BLaER1 (cell line): ENCODE measurements around the gene ARHGAP42.
"Not testable (repeated sequence)": the region's sequence is repeated elsewhere in the genome, so short reads cannot be mapped to it uniquely, and the experiment has no call there.

Experiments
- H3K27ac ChIP-seq: shearing (Covaris generic); formaldehyde crosslinking; 2 replicates; pipeline ENCODE4 v1.8.1; 2022
- H3K27me3 ChIP-seq: shearing (Covaris generic); formaldehyde crosslinking; 2 replicates; pipeline ENCODE4 v1.8.1; 2022
- H3K36me3 ChIP-seq: shearing (Covaris generic); formaldehyde crosslinking; 2 replicates; pipeline ENCODE4 v1.8.1; 2022
- H3K4me1 ChIP-seq: shearing (Covaris generic); formaldehyde crosslinking; 2 replicates; pipeline ENCODE4 v1.8.1; 2022
- H3K4me2 ChIP-seq: shearing (Covaris generic); formaldehyde crosslinking; 2 replicates; pipeline ENCODE4 v1.8.1; 2022
- H3K4me3 ChIP-seq: shearing (Covaris generic); formaldehyde crosslinking; 2 replicates; pipeline ENCODE4 v1.8.1; 2022
- H3K9ac ChIP-seq: shearing (Covaris generic); formaldehyde crosslinking; 2 replicates; pipeline ENCODE4 v1.8.1; 2022
- H3K9me3 ChIP-seq: shearing (Covaris generic); formaldehyde crosslinking; 2 replicates; pipeline ENCODE4 v1.8.1; 2022
- H4K20me1 ChIP-seq: shearing (Covaris generic); formaldehyde crosslinking; 2 replicates; pipeline ENCODE4 v1.8.1; 2022
- Cebpa-rat ChIP-seq: shearing (Covaris generic); IDR thresholded peaks from 2 replicates; pipeline ENCODE4 v1.8.1; 2022

The ARHGAP42 gene

DNA sequence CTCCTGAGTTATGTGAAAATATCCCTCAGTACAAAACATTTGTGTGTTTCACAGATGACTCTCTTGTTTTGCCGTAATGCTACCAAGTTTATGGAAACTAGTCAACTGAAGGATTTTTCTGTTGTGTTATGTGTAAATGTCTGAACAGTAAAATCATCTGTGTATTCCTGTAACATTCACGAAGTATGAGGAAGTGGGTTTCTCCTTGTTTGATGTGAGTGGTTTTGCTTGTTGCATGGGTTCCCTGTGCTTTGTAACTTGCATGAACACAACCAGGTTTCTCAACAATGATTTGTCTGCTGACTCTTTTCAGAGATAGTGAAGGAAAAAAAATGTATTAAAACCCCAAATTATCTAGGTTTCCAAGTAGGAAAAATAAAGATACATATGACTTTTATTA is 304.5 kb downstream of the ARHGAP42 start:
- Histone ChIP-seq H3K4me1 (no peaks in the 10 kb centered on the region), H3K27me3 (no peaks in the 10 kb centered on the region), H3K27ac (no peak overlapping the region), H3K9ac (no peak overlapping the region), H3K36me3 (peaks cover 4% of the 10 kb centered on the region; the same call in 1 of the 2 replicates), H4K20me1 (no peaks in the 10 kb centered on the region), H3K9me3 (no peaks in the 10 kb centered on the region), H3K4me2 (no peak overlapping the region), H3K4me3 (no peak overlapping the region)
- no peak for TF ChIP-seq Cebpa-rat

DNA sequence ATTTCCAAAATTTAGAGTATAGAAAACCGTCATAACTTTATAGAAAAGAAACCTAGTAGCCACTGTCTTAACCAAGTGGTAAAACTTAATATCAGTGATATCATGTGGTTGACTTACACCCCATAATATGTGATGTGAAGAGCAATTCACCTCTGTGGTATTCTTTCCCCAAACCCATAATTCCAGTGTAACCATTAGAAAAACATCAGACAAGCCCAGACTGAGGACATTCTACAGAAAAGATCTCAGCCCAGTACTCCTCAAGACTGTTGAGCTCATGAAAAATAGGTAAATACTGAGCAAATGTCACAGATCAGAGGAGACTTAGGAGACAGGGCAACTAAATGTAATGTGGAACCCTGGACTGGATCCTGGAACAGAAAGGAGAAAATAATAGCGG is 307.9 kb downstream of the ARHGAP42 start:
- Histone ChIP-seq H3K27me3 (no peaks in the 10 kb centered on the region), H3K4me2 (no peak overlapping the region), H4K20me1 (no peaks in the 10 kb centered on the region), H3K9ac (no peak overlapping the region), H3K4me3 (no peak overlapping the region), H3K27ac (no peak overlapping the region), H3K36me3 (no peaks in the 10 kb centered on the region), H3K4me1 (no peaks in the 10 kb centered on the region), H3K9me3 (no peaks in the 10 kb centered on the region)
- TF ChIP-seq Cebpa-rat: no peak

DNA sequence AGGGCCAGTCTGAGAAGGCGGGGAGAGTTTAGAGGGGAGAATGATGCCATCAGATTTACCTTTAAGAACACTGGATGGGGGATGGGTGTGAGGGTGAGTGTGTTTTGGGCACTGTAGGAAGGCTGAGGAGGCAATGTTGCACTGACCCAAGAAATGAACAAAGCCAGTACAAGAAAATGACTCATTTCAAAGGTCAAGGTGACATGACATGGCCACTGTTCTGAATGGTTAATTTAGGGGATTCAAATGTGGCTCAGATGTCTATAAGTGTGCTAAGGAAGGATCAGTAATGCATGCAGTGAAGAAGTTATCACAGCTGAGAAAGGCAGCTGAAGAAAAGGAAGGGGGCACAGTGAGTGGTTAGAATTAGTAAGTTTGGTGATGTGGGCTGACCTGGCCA is 312.7 kb downstream of the ARHGAP42 start:
- H3K4me3 ChIP-seq: no peak overlapping the region
- no peaks in the 10 kb centered on the region for H3K9me3 ChIP-seq
- H3K36me3 ChIP-seq: no peaks in the 10 kb centered on the region
- H4K20me1 ChIP-seq: no peaks in the 10 kb centered on the region
- no peak overlapping the region for H3K9ac ChIP-seq
- H3K4me1 ChIP-seq: no peaks in the 10 kb centered on the region
- H3K4me2 ChIP-seq: no peak overlapping the region
- no peak overlapping the region for H3K27ac ChIP-seq
- H3K27me3 ChIP-seq: no peaks in the 10 kb centered on the region
- no peak for TF ChIP-seq Cebpa-rat

DNA sequence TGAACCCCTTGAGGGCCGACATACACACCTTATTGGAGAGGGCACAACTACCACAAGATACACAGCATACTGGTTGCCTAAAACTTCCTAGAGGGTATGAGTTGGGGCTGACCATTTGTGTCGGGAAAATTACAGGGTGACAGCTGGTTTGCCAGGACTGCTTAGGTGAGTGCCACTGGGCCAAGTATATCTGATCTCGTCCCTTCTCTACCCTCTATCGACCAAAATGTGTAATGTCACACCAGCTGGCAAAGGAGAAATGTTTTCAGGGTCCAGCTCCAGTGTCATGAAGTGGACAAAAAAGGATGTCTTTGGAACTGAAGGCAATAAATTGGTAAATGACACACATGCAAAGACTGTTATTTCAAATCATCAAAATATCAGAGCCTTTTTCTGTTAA is 316.4 kb downstream of the ARHGAP42 start:
- TF ChIP-seq Cebpa-rat: no peak
- H3K27me3 ChIP-seq: no peaks in the 10 kb centered on the region
- H3K4me1 ChIP-seq: no peaks in the 10 kb centered on the region
- H3K9me3 ChIP-seq: no peaks in the 10 kb centered on the region
- no peak overlapping the region for H3K27ac ChIP-seq
- H3K36me3 ChIP-seq: no peaks in the 10 kb centered on the region
- no peak overlapping the region for H3K4me2 ChIP-seq
- no peaks in the 10 kb centered on the region for H4K20me1 ChIP-seq
- H3K4me3 ChIP-seq: no peak overlapping the region
- H3K9ac ChIP-seq: no peak overlapping the region

DNA sequence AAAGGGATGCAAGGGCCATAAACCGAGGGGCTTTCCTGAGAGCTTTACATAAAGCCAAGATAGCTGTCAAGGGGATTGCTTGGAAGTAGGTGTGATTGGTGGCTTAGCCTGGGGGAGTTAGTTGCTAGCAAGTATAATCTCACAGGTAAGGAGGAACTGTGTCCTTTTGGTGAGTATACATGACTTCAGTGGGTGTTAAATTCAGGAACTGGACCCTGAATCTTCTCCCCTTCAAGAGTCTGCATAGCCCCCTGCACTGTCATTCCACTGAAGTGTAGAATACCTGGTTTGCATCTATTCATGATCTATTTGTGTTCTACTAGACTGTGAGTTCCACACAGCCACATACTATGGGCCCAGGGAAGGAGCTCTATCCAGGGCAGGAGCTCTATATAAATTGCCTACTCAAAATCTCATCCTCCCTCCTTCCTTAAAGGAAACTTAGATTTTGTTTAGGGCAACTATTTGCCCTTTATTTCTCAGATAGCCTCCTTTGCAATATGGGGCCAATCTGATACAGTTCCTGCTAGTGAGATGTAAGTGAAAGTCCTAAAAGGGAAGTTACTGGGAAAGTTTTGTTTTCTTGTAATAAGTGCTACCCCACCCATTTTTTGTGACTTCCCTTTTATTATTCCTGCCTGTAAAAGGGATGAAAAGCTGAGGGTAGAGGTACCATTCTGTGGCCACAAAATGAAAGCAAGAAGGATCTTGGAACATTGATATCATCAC is 322.0 kb downstream of the ARHGAP42 start:
- Histone ChIP-seq H3K4me2 (no peak overlapping the region), H3K27ac (no peak overlapping the region), H4K20me1 (no peaks in the 10 kb centered on the region), H3K27me3 (no peaks in the 10 kb centered on the region), H3K4me1 (no peaks in the 10 kb centered on the region), H3K9me3 (no peaks in the 10 kb centered on the region), H3K4me3 (no peak overlapping the region), H3K9ac (no peak overlapping the region), H3K36me3 (no peaks in the 10 kb centered on the region)
- no peak for TF ChIP-seq Cebpa-rat

DNA sequence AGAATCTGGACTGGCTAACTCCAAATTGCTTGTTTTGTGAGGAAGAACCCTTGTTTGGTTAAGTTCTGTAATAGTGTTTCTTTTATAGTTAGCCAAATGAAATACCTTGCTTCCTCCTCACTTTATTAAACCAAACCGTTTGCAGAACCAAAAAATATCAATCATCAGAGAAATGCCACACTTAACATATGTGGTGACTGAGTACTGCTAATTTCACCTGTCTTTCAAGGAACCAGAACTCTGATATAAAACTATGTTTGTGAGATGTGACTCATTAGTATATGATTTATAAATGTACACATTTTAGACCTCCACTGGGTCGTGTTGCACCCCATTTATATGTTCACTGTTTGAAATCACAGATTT is 322.6 kb downstream of the ARHGAP42 start:
- no peaks in the 10 kb centered on the region for H4K20me1 ChIP-seq
- TF ChIP-seq Cebpa-rat: no peak
- H3K27me3 ChIP-seq: no peaks in the 10 kb centered on the region
- no peaks in the 10 kb centered on the region for H3K36me3 ChIP-seq
- H3K4me2 ChIP-seq: no peak overlapping the region
- H3K4me3 ChIP-seq: no peak overlapping the region
- H3K27ac ChIP-seq: no peak overlapping the region
- no peak overlapping the region for H3K9ac ChIP-seq
- no peaks in the 10 kb centered on the region for H3K4me1 ChIP-seq
- H3K9me3 ChIP-seq: no peaks in the 10 kb centered on the region

DNA sequence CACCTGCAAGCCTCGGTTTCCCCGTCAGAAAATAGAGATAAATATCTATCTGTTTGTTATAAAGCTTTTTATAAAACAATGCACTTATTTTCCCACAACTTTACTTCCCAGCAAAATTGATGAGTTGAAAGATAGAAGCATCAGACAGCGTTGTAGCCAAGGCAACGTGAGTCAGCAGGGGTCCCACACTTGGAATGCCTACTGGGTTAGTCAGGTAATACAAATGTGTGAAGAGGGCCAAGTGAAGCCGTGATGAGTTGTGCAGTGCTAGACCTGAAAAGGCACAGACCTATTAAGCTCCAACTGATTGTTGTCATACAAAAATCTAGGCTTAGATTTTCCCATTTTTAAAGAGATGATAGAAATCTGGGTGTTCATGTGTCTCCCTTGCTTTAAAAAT is 323.8 kb downstream of the ARHGAP42 start:
- Histone ChIP-seq H3K27ac (no peak overlapping the region), H3K4me3 (no peak overlapping the region), H3K4me2 (no peak overlapping the region), H3K27me3 (no peaks in the 10 kb centered on the region), H3K4me1 (no peaks in the 10 kb centered on the region), H3K9me3 (no peaks in the 10 kb centered on the region), H4K20me1 (no peaks in the 10 kb centered on the region), H3K36me3 (no peaks in the 10 kb centered on the region), H3K9ac (no peak overlapping the region)
- TF ChIP-seq Cebpa-rat: no peak

DNA sequence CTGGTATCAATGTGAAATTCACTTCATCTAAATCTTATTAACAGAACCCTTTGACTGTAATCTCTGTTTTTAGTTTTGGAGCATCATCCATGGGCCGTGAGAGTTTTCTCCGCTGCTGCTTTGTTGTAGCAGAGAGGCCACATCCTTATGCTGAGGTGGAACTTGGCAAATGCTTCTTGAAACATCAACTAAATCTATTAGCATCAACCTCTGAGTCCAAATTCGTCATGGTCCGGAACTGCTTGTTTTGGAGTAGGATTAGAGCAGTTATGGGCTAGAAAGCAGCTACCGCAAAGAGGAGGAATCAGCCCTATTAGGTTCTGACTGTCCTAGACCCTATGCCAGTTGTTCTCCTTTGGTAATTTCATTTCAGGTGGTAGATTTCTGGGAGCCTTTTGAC is 324.8 kb downstream of the ARHGAP42 start:
- Histone ChIP-seq H3K36me3 (no peaks in the 10 kb centered on the region), H3K4me3 (no peak overlapping the region), H4K20me1 (no peaks in the 10 kb centered on the region), H3K9me3 (no peaks in the 10 kb centered on the region), H3K27me3 (no peaks in the 10 kb centered on the region), H3K9ac (no peak overlapping the region), H3K4me1 (no peaks in the 10 kb centered on the region), H3K27ac (no peak overlapping the region), H3K4me2 (no peak overlapping the region)
- no peak for TF ChIP-seq Cebpa-rat

DNA sequence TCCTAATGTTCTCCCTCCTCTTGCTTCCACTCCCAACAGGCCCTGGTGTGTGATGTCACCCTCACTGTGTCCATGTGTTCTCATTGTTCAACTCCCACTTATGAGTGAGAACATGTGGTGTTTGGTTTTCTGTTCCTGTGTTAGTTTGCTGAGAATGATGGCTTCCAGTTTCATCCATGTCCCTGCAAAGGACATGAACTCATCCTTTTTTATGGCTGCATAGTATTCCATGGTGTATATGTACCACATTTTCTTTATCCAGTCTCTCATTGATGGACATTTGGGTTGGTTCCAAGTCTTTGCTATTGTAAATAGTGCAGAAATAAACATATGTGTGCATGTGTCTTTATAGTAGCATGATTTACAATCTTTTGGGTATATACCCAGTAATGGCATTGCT is 326.6 kb downstream of the ARHGAP42 start:
- not testable (repeated sequence) for H4K20me1 ChIP-seq, H3K9ac ChIP-seq, H3K36me3 ChIP-seq, H3K4me2 ChIP-seq, H3K4me1 ChIP-seq, H3K9me3 ChIP-seq, H3K27me3 ChIP-seq, H3K4me3 ChIP-seq, H3K27ac ChIP-seq

DNA sequence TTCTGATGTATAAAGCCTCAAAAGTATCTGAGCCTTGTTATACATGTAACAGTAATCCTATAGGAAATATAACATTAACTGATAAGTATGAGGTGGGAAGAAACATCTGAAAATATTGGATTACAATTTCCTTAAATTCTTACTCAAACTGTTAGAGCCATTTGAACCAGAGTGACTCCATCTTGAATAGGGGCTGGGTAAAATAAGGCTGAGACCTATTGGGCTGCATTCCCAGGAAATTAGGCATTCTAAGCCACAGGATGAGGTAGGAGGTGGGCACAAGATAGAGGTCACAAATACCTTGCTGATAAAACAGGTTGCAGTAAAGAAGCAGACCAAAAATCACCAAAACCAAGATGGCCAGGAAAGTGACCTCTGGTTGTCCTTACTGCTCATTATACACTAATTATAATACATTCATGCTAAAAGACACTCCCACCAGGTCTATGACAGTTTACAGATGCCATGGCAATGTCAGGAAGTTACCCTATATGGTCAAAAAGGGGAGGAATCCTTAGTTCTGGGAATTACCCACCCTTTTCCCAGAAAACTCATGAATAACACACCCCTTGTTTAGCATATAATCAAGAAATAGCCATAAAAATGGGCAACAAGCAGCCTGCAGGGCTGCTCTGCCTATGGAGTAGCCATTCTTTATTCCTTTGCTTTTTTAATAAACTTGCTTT is 327.7 kb downstream of the ARHGAP42 start:
- Histone ChIP-seq H3K9ac (no peak overlapping the region), H3K27me3 (no peaks in the 10 kb centered on the region), H3K4me2 (no peak overlapping the region), H3K4me3 (no peak overlapping the region), H3K27ac (no peak overlapping the region), H3K4me1 (no peaks in the 10 kb centered on the region), H4K20me1 (no peaks in the 10 kb centered on the region), H3K36me3 (no peaks in the 10 kb centered on the region), H3K9me3 (no peaks in the 10 kb centered on the region)
- no peak for TF ChIP-seq Cebpa-rat
